Measurements from ENCODE around the gene SPAG5. TPM values are rescaled to one million over a fixed set of nuclear protein-coding genes. Genes with fewer than 3 reads are reported as not detected.

The SPAG5 gene
- total and polyA plus RNA-seq, 2 experiments from 2014 or later = 99.6 to 104 TPM

DNA sequence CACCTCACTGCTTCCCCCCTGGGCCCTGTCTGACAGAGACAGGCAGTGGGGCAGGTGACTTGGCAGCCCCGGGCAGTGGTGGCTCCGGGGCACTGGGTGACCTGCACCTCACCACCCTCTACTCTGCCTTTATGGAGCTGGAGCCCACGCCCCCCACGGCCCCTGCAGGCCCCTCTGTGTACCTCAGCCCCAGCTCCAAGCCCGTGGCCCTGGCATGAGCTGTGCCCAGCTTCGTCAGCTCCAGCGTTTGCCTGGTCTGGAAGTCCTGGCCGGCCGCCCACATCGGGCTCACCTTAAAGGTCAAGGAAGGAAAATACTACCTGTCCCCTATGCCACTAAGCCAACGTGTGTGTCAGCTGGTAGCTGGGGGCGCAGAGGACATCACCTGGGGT, 61.6 kb downstream of the SPAG5 start:
- peaks cover 10% of the 10 kb centered on the region for H3K27me3 Mint-ChIP-seq (ENCODE audit: insufficient read depth, low read depth, poor library complexity)
- no peaks in the 10 kb centered on the region for H3K9me3 Mint-ChIP-seq
- no peaks in the 10 kb centered on the region for H3K9me2 ChIP-seq (ENCODE audit: insufficient read depth)
- no peak overlapping the region for H3K4me2 ChIP-seq
- no peaks in the 10 kb centered on the region for H3F3A ChIP-seq (replicated peaks; ENCODE audit: low read depth)
- no peak overlapping the region for H3K27ac Mint-ChIP-seq
- no peaks in the 10 kb centered on the region for H3K79me2 ChIP-seq (replicated peaks; ENCODE audit: insufficient read depth)
- H3K4me1 Mint-ChIP-seq = 0 out of 3 replicates have a peak, but pooled peaks cover 3% of the 10 kb centered on the region
- TF ChIP-seq, protein P1, sequence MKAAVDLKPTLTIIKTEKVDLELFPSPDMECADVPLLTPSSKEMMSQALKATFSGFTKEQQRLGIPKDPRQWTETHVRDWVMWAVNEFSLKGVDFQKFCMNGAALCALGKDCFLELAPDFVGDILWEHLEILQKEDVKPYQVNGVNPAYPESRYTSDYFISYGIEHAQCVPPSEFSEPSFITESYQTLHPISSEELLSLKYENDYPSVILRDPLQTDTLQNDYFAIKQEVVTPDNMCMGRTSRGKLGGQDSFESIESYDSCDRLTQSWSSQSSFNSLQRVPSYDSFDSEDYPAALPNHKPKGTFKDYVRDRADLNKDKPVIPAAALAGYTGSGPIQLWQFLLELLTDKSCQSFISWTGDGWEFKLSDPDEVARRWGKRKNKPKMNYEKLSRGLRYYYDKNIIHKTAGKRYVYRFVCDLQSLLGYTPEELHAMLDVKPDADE (IDR thresholded peaks at IDR 0.05) = no peak
- TF ChIP-seq STAT1 (IDR thresholded peaks at IDR 0.05; ENCODE audit: unreplicated experiment) = no peak
- TF ChIP-seq, protein P2, sequence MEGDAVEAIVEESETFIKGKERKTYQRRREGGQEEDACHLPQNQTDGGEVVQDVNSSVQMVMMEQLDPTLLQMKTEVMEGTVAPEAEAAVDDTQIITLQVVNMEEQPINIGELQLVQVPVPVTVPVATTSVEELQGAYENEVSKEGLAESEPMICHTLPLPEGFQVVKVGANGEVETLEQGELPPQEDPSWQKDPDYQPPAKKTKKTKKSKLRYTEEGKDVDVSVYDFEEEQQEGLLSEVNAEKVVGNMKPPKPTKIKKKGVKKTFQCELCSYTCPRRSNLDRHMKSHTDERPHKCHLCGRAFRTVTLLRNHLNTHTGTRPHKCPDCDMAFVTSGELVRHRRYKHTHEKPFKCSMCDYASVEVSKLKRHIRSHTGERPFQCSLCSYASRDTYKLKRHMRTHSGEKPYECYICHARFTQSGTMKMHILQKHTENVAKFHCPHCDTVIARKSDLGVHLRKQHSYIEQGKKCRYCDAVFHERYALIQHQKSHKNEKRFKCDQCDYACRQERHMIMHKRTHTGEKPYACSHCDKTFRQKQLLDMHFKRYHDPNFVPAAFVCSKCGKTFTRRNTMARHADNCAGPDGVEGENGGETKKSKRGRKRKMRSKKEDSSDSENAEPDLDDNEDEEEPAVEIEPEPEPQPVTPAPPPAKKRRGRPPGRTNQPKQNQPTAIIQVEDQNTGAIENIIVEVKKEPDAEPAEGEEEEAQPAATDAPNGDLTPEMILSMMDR (conservative IDR thresholded peaks at IDR 0.05; ENCODE audit: low read depth in 2 of 2) = no peak
- DNase-seq (ENCODE audit: low spot score) (no peak), ATAC-seq (no peak)
- H3K27me3 ChIP-seq (ENCODE audit: insufficient read depth) = no peaks in the 10 kb centered on the region
- no peak overlapping the region for H3K4me3 Mint-ChIP-seq
- H2AFZ ChIP-seq = no peak overlapping the region
- no peaks in the 10 kb centered on the region for H3K36me3 ChIP-seq (ENCODE audit: insufficient read depth)
- H3K4me1 ChIP-seq (ENCODE audit: insufficient read depth) = no peaks in the 10 kb centered on the region; the same call in 1 of the 2 replicates
- no peak overlapping the region for H3K4me3 ChIP-seq
- no peak overlapping the region for H3K27ac ChIP-seq (ENCODE audit: low read depth)
- H3K36me3 Mint-ChIP-seq (ENCODE audit: low read depth) = no peaks in the 10 kb centered on the region
- no peaks in the 10 kb centered on the region for H4K20me1 ChIP-seq (replicated peaks; ENCODE audit: insufficient read depth)

DNA sequence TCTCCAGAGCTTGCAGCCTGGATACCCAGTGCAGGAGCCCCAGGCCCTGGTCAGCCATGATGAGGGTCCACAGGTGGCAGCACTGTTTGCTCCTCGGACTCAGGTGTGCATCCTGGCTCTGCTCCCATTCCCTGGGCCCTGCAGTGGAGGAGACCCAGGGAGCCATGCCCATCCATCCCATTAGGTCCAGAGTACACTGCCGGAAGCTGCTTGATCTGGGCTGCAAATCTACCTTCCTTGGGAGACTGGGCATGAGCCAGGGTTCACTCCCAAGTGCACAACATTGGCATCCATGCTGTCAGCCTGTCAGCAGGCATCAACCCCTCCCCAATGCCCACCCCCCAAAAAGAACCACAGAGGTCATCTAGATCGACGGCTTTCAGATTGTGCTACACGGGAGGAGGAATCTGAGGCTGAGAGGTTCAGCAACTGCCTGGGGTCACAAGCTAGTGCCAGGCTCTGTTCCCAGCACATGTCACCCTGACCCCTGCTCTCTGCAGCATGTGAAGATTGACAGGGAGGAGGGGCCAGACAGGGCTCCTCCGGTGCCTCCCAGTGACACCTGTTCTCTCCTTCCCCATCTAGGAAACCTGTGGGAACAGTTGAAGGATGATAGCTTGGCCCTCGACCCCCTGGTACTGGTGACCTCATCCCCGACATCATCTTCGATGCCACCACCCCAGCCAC, 62.1 kb downstream of the SPAG5 start:
- peaks cover 10% of the 10 kb centered on the region for H3K27me3 Mint-ChIP-seq (ENCODE audit: insufficient read depth, low read depth, poor library complexity)
- H3K4me3 ChIP-seq = no peak overlapping the region
- H3K36me3 ChIP-seq (ENCODE audit: insufficient read depth) = no peaks in the 10 kb centered on the region
- H3K79me2 ChIP-seq (replicated peaks; ENCODE audit: insufficient read depth) = no peaks in the 10 kb centered on the region
- ATAC-seq (no peak), DNase-seq (ENCODE audit: low spot score) (no peak)
- H3K27me3 ChIP-seq (ENCODE audit: insufficient read depth) = no peaks in the 10 kb centered on the region
- no peaks in the 10 kb centered on the region for H4K20me1 ChIP-seq (replicated peaks; ENCODE audit: insufficient read depth)
- no peak overlapping the region for H3K4me3 Mint-ChIP-seq
- H3K9me3 Mint-ChIP-seq = no peaks in the 10 kb centered on the region
- H3K4me2 ChIP-seq = no peak overlapping the region
- H3K36me3 Mint-ChIP-seq (ENCODE audit: low read depth) = no peaks in the 10 kb centered on the region
- no peak overlapping the region for H3K27ac ChIP-seq (ENCODE audit: low read depth)
- H3K27ac Mint-ChIP-seq = no peak overlapping the region
- TF ChIP-seq JUNB (IDR thresholded peaks at IDR 0.05; ENCODE audit: unreplicated experiment) (no peak), EZH2phosphoT487 (IDR thresholded peaks at IDR 0.05; ENCODE audit: unreplicated experiment) (no peak), ZNF114 (CRISPR knock-in tag; IDR thresholded peaks at IDR 0.05) (no peak), NANOG (IDR thresholded peaks at IDR 0.05; ENCODE audit: borderline replicate concordance) (no peak), STAT1 (IDR thresholded peaks at IDR 0.05; ENCODE audit: unreplicated experiment) (no peak), CREB1 (CRISPR knock-in tag; IDR thresholded peaks at IDR 0.05; ENCODE audit: low read depth) (no peak)
- TF ChIP-seq, protein P2 (conservative IDR thresholded peaks at IDR 0.05; ENCODE audit: low read depth in 2 of 2) = no peak
- H3K4me1 ChIP-seq (ENCODE audit: insufficient read depth) = no peaks in the 10 kb centered on the region; the same call in 1 of the 2 replicates
- H3F3A ChIP-seq (replicated peaks; ENCODE audit: low read depth) = no peaks in the 10 kb centered on the region
- no peaks in the 10 kb centered on the region for H3K9me2 ChIP-seq (ENCODE audit: insufficient read depth)
- no peak overlapping the region for H2AFZ ChIP-seq
- H3K4me1 Mint-ChIP-seq = 0 out of 3 replicates have a peak, but pooled peaks cover 3% of the 10 kb centered on the region

All from GM23338 (cell line).